Sigmoid colon (tissue), 7 donors: ENCODE measurements around the gene UBE3B. TPM values are rescaled to one million over a fixed set of nuclear protein-coding genes. Genes with fewer than 3 reads are reported as not detected.

Experiments
- DNase-seq: peaks from one replicate; pipeline ENCODE4 v3.0.0-alpha.2; 2019
- H3K27ac ChIP-seq, 4 donors: fragments of 200-600 bp; sonication (generic); one replicate each; pipeline ENCODE4 v1.5.1; 2016 to 2019; ENCODE audit warnings: mild to moderate bottlenecking in 1 of 4
- H3K27me3 ChIP-seq, 3 donors: fragments of 200-600 bp; sonication (generic); one replicate each; pipeline ENCODE4 v1.5.1; 2019; ENCODE audit warnings: mild to moderate bottlenecking in 1 of 3
- H3K36me3 ChIP-seq, 4 donors: fragments of 200-600 bp; sonication (generic); one replicate each; pipeline ENCODE4 v1.5.1; 2016 to 2019
- H3K4me1 ChIP-seq, 4 donors: fragments of 200-600 bp; sonication (generic); one replicate each; pipeline ENCODE4 v1.5.1; 2017 to 2019
- H3K4me3 ChIP-seq, 4 donors: fragments of 200-600 bp; sonication (generic); one replicate each; pipeline ENCODE4 v1.5.1; 2017 to 2019; ENCODE audit warnings: mild to moderate bottlenecking in 2 of 4, moderate library complexity in 1 of 4
- H3K9me3 ChIP-seq, 4 donors: fragments of 200-600 bp in 3 of 4; sonication (generic) in 3 of 4; one replicate each; pipeline versions ENCODE4 v1.5.1 to v1.6.1; 2013 to 2019
- CTCF ChIP-seq, 4 experiments: fragments of 450-650 bp in 3 of 4; fragments of 200-600 bp in 1 of 4; IDR thresholded peaks; one replicate each; pipeline ENCODE4 v1.5.1; 2016 to 2019; ENCODE audit warnings: antibody characterized with exemption in 4 of 4, mild to moderate bottlenecking in 3 of 4, moderate library complexity in 2 of 4
- EP300 ChIP-seq, 4 donors: sonication (generic); formaldehyde crosslinking; IDR thresholded peaks; one replicate each; pipeline ENCODE4 v1.6.1; 2017; ENCODE audit warnings: antibody characterized with exemption in 4 of 4
- POLR2A ChIP-seq, 2 donors: fragments of 450-650 bp; IDR thresholded peaks; one replicate each; pipeline ENCODE4 v1.6.1; 2016; ENCODE audit warnings: antibody characterized with exemption in 2 of 2, mild to moderate bottlenecking in 2 of 2, moderate library complexity in 2 of 2
- POLR2AphosphoS5 ChIP-seq, 4 donors: sonication (generic); formaldehyde crosslinking; IDR thresholded peaks; one replicate each; pipeline ENCODE4 v1.6.1; 2017; ENCODE audit warnings: antibody characterized with exemption in 4 of 4
- WGBS, 2 donors: extraction: QIAGEN DNeasy Blood & Tissue Kit; methylation state at CpG; one replicate each; pipeline ENCODE4 v1.1.7; 2013; 5-methylcytosine and 5-hydroxymethylcytosine counted together
- intact Hi-C: fragments of 100-400 bp; cut with DNase I; formaldehyde crosslinking; loops from one replicate; pipeline ENCODE4 v1.15.1; 2023
- polyA plus RNA-seq, 3 donors: library from polyadenylated mRNA; stranded (reverse); fragments of 200-250 nt; gene quantifications; one replicate each; pipeline ENCODE4 v1.2.3, GENCODE V29; 2013
- total RNA-seq, 4 donors: library from RNA; depleted of rRNA; stranded (reverse); fragments of >200 nt; gene quantifications; one replicate each; pipeline ENCODE4 v1.1.0, GENCODE V29; 2016
- donor health status: healthy with polysubstance abuse.
- donor health status: Bipolar disorder and iron deficiency.
- donor health status: healthy.

The UBE3B gene
- total and polyA plus RNA-seq, 7 donors: 15.3 to 67.7 (median 48.4) TPM

GRCh38 chr12:109579639-109580038 lies 102.2 kb downstream of the UBE3B start:
- no peak for DNase-seq
- Histone ChIP-seq H3K4me1 (peaks cover 0 to 2% (median 1%) of the 10 kb centered on the region in 4 donors), H3K27ac (no peak overlapping the region), H3K27me3 (no peaks in the 10 kb centered on the region), H3K9me3 (no peaks in the 10 kb centered on the region), H3K36me3 (peaks cover 0 to 89% (median 19%) of the 10 kb centered on the region in 4 donors), H3K4me3 (no peak overlapping the region)
- WGBS, 2 donors: 87 to 91% methylated on average over 7 of the region's 7 CpGs
- TF ChIP-seq EP300 (IDR thresholded peaks at IDR 0.05) (no peak), POLR2AphosphoS5 (IDR thresholded peaks at IDR 0.05) (no peak)
- intact Hi-C loops: loop anchor here (10.0 kb wide), 1 partner anchor 305 kb away; the partner anchor contains the start of gene GLTP

- Histone ChIP-seq H3K9me3 (no peaks in the 10 kb centered on the region), H3K36me3 (peaks cover 0 to 95% (median 19%) of the 10 kb centered on the region in 4 donors), H3K27ac (no peak overlapping the region), H3K27me3 (no peaks in the 10 kb centered on the region), H3K4me3 (no peak overlapping the region), H3K4me1 (no peaks in the 10 kb centered on the region)
- no peak for TF ChIP-seq POLR2A (IDR thresholded peaks at IDR 0.05)
- no peak for TF ChIP-seq POLR2AphosphoS5 (IDR thresholded peaks at IDR 0.05)
- TF ChIP-seq CTCF (IDR thresholded peaks at IDR 0.05): no peak
- TF ChIP-seq EP300 (IDR thresholded peaks at IDR 0.05): no peak
- no peak for DNase-seq
- intact Hi-C loops: no loop called here
- 90 to 93% methylated on average over 8 of the region's 8 CpGs for WGBS, 2 donors
These were observed 102.8 kb downstream of the UBE3B start for GRCh38 chr12:109580272-109580671.

GRCh38 chr12:109580684-109581333 lies 103.4 kb downstream of the UBE3B start:
- intact Hi-C loops: no loop called here

GRCh38 chr12:109581334-109581691 lies 103.9 kb downstream of the UBE3B start:
- Histone ChIP-seq H3K27me3 (no peaks in the 10 kb centered on the region), H3K4me3 (no peak overlapping the region), H3K36me3 (peaks cover 0 to 95% (median 19%) of the 10 kb centered on the region in 4 donors), H3K9me3 (no peaks in the 10 kb centered on the region), H3K4me1 (no peaks in the 10 kb centered on the region), H3K27ac (no peak overlapping the region)
- intact Hi-C loops: no loop called here
- 91 to 95% methylated on average over 18 of the region's 18 CpGs for WGBS, 2 donors
- no peak for DNase-seq
- TF ChIP-seq CTCF (IDR thresholded peaks at IDR 0.05): no peak

More at GRCh38 chr12:109580684-109581333, 103.4 kb downstream of the UBE3B start:
- Histone ChIP-seq H3K9me3 (no peaks in the 10 kb centered on the region), H3K4me1 (no peaks in the 10 kb centered on the region), H3K27ac (no peak overlapping the region), H3K27me3 (no peaks in the 10 kb centered on the region), H3K36me3 (peaks cover 0 to 95% (median 19%) of the 10 kb centered on the region in 4 donors), H3K4me3 (no peak overlapping the region)
- no peak for TF ChIP-seq POLR2A (IDR thresholded peaks at IDR 0.05)
- TF ChIP-seq CTCF (IDR thresholded peaks at IDR 0.05): no peak
- no peak for TF ChIP-seq POLR2AphosphoS5 (IDR thresholded peaks at IDR 0.05)
- no peak for TF ChIP-seq EP300 (IDR thresholded peaks at IDR 0.05)
- DNase-seq: no peak
- 94 to 96% methylated on average over 13 of the region's 13 CpGs for WGBS, 2 donors

- TF ChIP-seq CTCF (IDR thresholded peaks at IDR 0.05) (no peak), POLR2AphosphoS5 (IDR thresholded peaks at IDR 0.05) (no peak), POLR2A (IDR thresholded peaks at IDR 0.05) (no peak), EP300 (IDR thresholded peaks at IDR 0.05) (no peak)
- Histone ChIP-seq H3K27me3 (no peaks in the 10 kb centered on the region), H3K4me3 (no peak overlapping the region), H3K9me3 (no peaks in the 10 kb centered on the region), H3K4me1 (no peaks in the 10 kb centered on the region), H3K36me3 (peaks cover 0 to 95% (median 19%) of the 10 kb centered on the region in 4 donors), H3K27ac (no peak overlapping the region)
- 90 to 91% methylated on average over 8 of the region's 8 CpGs for WGBS, 2 donors
- intact Hi-C loops: no loop called here
- no peak for DNase-seq
These were observed 104.4 kb downstream of the UBE3B start for GRCh38 chr12:109581856-109582255.
